Measurements from ENCODE around the gene ARMC8.

DNA sequence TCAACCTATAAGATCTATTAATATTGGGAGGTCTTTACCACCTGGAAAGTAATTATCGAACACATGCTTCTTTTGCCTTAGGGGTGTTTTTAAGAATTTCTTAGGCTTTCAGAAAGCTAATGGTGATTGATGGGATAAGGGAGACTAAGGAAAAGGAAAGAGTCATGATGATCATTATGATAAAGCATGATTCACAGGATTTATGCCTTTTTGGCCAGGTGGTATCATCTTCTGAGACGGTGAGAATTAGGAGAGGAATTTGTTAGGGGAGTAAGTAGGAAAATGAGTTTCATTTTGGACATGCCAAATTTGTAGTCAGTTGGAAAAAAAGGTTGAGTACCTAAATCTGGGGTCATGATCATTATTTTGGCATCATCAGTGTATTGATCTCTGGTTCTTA is 8.9 kb downstream of the ARMC8 start:
- TF ChIP-seq, protein P1, sequence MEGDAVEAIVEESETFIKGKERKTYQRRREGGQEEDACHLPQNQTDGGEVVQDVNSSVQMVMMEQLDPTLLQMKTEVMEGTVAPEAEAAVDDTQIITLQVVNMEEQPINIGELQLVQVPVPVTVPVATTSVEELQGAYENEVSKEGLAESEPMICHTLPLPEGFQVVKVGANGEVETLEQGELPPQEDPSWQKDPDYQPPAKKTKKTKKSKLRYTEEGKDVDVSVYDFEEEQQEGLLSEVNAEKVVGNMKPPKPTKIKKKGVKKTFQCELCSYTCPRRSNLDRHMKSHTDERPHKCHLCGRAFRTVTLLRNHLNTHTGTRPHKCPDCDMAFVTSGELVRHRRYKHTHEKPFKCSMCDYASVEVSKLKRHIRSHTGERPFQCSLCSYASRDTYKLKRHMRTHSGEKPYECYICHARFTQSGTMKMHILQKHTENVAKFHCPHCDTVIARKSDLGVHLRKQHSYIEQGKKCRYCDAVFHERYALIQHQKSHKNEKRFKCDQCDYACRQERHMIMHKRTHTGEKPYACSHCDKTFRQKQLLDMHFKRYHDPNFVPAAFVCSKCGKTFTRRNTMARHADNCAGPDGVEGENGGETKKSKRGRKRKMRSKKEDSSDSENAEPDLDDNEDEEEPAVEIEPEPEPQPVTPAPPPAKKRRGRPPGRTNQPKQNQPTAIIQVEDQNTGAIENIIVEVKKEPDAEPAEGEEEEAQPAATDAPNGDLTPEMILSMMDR (IDR thresholded peaks at IDR 0.05) = no peak
- TF ChIP-seq POLR2A (IDR thresholded peaks at IDR 0.05) = no peak

All from body of pancreas (tissue), 4 donors.